NCI-H446 treated with DMSO at 0.1 percent for 48 hours (cell line): ENCODE data around the gene VMP1.

Experiments used
- DNase-seq: peaks from one replicate; lab custom pipeline; 2025; lab: John Stamatoyannopoulos, UW

Gene VMP1

GRCh38 chr17:59711936-59712335, 4.5 kb downstream of the VMP1 start:
- no peak for DNase-seq

- DNase-seq = no peak
These were observed 5.4 kb downstream of the VMP1 start for GRCh38 chr17:59712862-59713261.

GRCh38 chr17:59714255-59714654, 6.8 kb downstream of the VMP1 start:
- no peak for DNase-seq

GRCh38 chr17:59716427-59716826, 9.0 kb downstream of the VMP1 start:
- no peak for DNase-seq

- DNase-seq = no peak
These were observed 12.1 kb downstream of the VMP1 start for GRCh38 chr17:59719526-59719925.

DNA sequence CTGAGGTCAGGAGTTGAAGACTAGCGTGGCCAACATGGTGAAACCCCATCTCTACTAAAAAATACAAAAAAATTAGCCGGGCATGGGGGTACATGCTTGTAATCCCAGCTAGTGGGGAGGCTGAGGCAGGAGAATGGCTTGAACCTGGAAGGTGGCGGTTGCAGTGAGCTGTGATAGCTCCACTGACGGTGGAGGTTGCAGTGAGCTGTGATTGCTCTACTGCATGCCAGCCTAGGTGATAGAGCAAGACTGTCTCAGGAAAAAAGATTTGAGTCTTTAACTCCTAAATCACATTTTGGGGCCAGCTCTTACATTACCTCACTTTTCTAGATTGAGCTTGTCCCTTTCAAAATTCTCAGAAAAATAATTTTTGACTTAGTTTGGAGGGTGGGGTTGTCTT, 15.2 kb downstream of the VMP1 start:
- DNase-seq = no peak

DNA sequence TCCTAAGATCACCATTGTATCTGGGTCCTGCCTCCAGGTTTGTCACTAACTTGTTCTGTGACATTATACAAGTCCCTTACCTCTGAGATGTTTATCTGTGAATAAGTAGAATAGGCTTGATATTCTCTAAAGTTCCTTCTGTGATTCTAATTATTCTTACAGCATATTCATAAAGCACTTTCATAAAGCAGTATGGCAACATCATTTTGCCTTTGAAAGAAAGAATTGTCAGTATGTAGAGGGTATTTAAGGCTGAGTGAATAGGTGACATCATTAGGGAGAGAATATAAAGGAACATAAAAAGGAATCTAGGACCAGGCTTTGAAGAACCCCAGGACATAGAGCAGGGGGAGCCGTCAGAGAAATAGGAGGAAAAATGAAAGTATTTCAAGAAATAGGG, 15.6 kb downstream of the VMP1 start:
- no peak for DNase-seq

DNA sequence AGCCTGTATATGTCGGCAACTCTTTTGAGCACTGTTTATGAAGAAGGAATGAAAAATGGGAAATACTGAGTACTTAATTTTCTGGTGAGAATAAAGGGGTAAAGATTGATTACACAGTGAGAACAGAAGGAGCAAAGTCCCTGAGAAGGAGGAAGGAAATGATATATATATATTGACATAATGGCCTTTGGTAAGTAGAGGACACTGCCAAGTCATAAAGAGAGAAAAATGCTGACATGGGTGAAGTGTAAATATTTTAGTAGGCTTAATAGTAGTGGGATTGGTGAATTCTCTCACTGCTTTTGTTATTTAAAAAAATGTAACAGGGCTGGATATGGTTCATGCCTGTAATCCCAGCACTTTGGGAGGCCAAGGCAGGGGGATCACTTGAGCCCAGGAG, 16.2 kb downstream of the VMP1 start:
- no peak for DNase-seq

- no peak for DNase-seq
These were observed 18.2 kb downstream of the VMP1 start for GRCh38 chr17:59725691-59726090.

DNA sequence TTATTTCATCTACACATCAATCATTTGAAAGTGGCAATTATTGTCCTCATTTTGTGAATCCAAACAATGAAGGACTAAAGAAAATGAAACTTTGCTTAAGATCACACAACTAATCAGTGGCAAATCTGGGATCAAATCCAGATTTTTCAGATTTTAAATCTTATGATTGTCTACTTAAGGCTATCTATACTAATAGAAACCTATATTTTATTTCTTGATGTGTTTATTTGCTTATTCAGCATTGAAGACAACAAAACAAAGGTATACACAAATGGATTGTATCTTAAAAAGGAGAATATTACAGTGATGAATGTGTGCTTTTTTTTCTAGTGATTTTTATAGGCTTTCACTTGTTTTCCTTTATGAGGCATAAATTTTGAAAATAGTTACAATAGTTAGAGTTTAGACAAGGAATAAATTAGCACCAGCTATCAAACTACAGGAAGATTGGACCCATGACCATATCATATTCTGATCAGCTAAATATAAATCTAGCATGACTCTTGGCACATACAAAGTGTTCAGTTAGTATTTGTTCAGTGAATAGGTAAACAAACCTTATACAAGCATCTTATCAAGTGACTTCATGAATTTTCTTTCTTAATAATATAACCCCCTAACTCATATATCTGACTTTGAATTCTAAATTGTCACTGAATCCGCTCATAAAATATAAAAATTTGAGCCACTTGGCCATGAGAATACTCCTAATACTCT, 20.5 kb downstream of the VMP1 start:
- no peak for DNase-seq

DNA sequence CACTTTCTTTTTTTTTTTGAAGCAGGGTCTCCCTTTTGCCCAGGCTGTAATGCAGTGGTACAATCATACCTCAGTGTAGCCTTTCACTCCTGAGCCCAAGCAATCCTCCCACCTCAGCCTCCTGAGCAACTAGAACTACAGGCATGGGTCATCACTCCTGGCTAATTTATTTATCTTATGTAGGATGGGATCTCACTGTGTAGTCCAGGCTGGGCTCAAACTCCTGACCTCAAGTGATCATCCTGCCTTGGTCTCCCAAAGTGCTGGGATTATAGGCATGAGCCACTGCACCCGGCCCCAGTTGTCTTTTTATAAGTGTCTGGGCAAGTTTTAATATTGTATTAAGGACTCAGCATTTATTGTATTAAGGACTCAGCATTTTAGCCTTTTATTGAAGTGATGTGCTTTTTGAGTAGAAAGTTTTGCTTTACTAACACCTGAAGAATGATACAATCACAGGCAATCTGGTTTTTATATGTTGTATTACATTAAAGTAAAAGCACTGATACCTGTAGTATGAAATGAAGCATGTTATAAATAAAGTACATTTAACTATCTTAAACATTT, 22.9 kb downstream of the VMP1 start:
- no peak for DNase-seq

DNA sequence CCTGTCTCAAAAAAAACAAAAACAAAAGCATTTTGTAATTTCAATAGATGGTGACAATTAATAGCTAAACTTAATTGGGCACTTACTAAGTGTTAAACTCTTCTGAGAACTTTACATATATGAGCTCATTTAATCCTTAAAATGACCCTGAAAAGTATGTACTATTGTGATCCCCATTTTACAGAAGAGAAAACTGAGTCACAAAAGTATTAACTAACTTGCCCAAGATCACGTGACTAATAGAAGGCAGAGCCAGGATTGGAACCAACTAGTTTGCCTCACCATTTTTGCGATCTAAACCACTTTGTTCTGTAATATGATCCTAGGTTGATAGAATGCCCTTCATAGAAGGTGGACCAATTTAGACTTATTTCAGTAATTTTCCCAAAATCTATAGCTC, 26.2 kb downstream of the VMP1 start:
- DNase-seq = no peak

GRCh38 chr17:59734226-59734625, 26.8 kb downstream of the VMP1 start:
- DNase-seq = no peak

DNA sequence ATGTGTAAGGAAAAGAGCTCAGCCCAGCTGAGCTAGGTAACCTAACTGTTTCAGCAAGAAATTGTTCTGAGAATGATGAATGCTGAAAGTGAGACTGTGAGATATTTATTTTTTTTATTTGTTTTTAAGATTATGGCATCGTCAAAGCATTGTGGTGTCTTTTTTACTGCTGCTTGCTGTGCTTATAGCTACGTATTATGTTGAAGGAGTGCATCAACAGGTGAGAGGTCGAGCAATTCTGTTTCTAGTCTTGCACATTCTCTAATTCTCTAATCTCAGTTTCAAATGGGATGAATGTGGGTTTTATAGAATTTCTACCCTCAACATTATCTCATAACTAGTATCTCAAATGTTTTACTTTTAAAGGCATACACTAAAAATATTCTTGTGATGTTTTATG, 29.9 kb downstream of the VMP1 start:
- DNase-seq = no peak

- no peak for DNase-seq
These were observed 36.4 kb downstream of the VMP1 start for GRCh38 chr17:59743842-59744241.

DNA sequence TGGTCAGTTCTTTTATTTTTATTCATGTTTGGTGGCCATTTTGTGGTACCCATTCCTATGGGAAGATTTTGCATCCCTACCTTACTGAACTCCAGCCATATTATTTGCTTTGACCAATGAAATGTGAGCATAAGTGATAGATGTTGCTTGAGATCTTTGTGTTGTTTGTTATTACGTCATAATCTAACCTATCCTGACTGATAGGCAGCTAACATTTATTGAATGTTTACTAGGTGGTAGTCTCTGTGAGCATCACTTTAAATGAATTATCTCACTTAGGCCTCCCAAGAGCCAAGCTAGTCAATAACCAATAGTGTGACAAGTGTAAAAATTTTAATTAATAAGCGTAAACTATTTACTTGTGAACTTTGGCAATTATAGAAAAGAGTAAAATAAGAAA, 37.6 kb downstream of the VMP1 start:
- DNase-seq = no peak

GRCh38 chr17:59746849-59747445, 39.5 kb downstream of the VMP1 start:
- no peak for DNase-seq

- no peak for DNase-seq
These were observed 41.1 kb downstream of the VMP1 start for GRCh38 chr17:59748591-59748990.

- no peak for DNase-seq
These were observed 44.5 kb downstream of the VMP1 start for GRCh38 chr17:59751955-59752413.

DNA sequence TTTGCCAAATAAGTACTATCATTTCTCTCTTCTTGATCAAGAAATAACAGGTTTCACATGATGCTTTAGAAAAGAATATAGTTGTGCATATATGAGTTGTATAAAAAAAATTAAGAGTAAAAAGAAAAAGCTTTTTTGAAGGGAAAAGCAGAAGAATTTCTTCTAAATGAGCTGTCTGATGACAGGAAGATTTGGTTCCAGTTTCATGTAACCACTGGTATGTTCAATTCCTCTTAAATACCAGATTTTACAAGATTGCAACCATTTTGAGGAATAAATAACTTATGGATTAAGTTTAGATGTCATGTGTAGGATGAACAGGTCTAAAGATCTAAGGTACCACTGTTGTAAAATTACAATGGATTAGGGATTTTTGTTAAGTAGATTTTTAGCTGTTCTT, 45.0 kb downstream of the VMP1 start:
- no peak for DNase-seq

- DNase-seq = no peak
These were observed 45.5 kb downstream of the VMP1 start for GRCh38 chr17:59752922-59753321.

DNA sequence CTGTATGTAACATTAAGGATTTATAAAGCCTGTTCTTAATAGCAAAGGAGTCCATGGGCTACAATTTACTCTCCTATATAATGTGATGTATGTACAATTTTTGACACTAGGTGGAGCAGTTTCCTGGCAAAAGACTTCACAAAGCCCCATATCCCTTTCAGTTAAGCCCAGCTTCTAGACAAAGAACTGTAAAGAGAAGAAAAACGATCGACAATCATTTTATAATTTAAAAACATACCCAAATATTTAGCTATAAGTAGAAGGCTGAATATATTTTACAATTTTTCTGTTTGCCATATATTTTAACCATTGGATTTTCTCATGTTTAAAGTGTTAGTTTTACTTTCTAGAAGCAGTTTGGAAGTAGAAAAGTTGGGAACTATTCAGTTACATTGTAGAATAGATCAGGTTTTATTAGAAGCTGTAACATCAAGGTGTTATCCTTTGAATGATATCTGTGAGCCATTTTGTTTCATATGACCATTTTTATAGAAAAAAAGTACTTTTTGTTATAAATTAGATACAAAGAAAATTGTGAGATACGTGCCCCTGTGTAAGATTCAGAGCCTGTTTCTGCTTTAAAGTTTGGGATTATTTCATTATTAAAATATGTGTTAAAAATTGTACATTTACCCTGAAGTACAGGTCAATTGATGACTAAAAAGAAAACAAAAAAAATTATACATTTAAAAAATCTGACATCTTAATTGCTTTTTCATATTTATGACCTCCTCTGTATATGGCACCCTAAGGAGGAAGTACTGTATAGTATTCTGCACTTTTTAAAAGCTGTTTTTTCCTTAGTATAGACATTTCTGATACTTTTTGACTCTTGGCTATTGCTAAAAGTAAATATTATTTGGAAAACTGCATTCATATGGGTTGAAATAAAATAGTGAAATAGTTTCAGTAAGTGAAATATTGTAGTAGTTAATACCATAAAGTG, 46.3 kb downstream of the VMP1 start:
- DNase-seq = peak; percentile 47

DNA sequence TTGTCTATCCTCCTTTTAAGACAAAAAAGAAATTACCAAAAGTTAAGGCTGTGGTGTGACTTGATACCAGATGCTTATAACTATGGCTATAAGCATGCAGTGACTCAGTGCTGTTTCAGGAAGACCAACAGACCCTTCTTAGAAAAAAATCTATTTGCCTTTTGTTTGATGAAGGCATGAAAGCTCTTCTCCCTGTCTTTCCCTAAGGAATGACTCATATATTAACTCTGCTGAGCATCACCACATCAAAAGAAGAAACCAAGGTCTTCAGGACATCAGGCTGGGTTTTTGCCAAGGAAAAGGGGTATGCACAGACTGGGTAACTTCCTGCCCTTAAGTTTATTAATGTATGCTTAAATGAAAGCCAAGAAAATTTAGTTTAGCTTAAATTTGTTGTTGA, 47.1 kb downstream of the VMP1 start:
- no peak for DNase-seq
